ENCODE results near the gene TRPM2.

- TF ChIP-seq CTCF (IDR thresholded peaks at IDR 0.05) (no peak), POLR2A (IDR thresholded peaks at IDR 0.05) (no peak)
Measured at GRCh38 chr21:44370027-44370735, 16.8 kb downstream of the TRPM2 start.

All from Peyer's patch (tissue), 4 donors.